NCI-H2107 (cell line): ENCODE data around the gene SLCO2A1.

Experiments used
- DNase-seq: peaks from one replicate; lab custom pipeline; 2025; lab: John Stamatoyannopoulos, UW

Gene SLCO2A1

DNA sequence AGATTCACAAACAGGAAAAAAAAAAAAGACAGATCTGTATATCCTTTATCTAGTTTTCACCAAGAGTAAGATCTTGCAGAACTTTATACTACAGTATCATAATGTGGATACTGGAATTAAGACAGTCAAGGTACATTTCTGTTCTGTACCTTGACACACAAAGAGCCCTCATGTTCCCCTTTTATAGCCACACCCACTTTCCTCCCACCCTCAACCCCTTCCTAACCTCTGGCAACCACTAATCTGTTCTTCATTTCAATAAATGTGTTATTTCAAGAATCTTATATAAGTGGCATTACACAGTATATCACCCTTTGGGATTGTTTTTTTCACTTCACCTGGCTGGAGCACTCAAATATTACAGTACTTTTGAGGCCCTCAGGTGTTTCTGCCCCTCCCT is 130.4 kb downstream of the SLCO2A1 start:
- DNase-seq: no peak

DNA sequence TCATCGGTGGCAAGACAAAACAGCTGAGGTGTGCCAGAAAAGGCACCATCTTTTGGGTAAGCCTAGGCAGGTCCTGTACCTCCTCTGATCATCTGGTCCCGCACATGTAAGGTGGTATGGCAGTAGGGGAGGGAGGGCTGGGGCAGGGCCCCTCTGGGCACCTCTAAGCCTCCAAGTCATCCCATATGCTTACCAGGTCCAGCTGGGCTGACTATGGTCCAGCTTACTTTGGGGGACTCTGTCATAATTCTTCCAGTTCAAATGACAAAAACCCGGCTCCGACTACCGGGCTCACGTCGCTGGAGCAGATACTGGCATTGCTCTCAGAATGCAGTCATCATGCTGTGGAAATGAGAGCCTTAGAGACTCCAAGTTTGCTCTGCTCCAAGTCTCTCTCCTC is 132.2 kb downstream of the SLCO2A1 start:
- no peak for DNase-seq

DNA sequence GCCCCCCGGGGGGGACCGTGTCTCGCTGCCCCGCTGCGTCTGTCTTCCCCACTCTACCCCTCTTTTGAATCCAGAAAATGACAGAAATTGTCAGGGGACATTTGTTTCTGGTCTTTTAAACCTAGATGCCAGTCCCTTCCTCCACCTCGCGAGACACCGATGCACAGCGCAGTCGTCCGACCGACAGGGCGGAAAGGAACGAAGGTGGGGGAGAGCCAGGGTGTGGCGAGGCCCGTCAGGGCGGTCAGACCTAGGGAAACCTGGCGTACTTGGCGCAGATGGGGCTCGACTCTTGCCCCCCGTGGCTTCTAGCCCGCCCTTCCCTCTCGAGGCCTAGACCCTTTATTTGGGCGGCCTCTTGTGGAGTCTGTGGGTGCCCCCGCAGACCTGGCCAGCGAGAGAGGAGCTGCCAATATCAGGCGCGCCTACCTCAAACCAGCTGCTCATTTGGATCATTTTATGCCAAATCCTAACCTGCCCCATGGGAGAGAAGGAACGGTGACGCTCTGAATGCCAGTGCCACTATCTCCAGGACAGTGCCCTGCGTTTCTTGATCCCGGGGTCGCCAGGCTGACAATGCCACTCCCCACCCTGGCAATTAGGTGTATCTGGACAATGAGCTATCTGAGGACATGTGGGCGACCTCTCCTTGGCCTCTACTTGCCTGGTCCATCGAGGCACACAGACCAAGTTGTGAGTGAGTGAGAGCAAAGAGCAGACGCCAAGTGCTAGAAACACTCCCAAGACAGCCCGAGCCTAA is 133.5 kb downstream of the SLCO2A1 start:
- no peak for DNase-seq

DNA sequence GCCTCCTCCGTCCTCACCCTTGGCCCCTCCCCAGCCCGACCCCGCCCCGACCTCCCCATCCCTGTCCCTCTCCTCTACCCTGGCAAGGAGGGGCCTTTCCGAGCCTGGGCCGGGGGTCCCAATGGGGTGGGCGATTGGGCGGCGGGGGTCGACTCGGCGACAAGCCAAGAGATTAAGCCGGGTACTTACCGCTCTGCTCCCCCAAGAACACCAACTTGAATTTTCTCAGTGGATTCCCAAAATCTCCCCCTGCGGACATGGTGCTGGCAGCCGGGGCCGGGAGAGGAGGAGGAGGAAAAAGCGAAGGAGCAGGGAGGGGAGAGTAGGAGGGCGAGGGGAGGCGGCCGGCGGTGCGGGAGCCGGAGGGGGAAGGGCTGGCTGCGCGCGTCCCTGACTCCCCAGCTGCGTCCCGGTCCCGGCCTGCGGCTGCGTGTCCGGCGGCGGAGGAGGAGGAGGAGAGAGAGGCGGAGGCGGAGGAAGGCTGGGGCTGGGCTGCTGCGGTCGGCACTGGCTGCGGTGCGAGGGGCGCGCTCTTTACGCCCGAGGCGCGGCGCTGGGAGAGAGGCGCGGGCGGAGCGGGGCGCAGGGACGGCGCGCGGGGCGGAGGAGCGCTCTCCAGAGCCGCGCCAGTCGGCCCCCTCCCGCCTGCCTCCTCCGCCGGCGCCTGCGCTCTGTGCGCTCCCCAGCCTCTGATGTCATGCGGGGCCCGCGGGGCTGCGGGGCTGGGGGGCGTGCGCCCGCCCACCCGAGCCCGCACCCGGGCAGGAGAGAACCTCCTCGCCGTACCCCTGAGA is 134.3 kb downstream of the SLCO2A1 start, which contains the start of gene RAB6B:
RAB6B (minus strand) TSS at position 675 of the 794 bp plus-strand sequence; CDS start at position 259, 416 bp downstream.
- DNase-seq: peak; percentile 11

- DNase-seq: no peak
Observed at GRCh38 chr3:133894353-133895207, 135.1 kb downstream of the SLCO2A1 start.

- DNase-seq: no peak
Observed at GRCh38 chr3:133893683-133894352, 135.9 kb downstream of the SLCO2A1 start.

DNA sequence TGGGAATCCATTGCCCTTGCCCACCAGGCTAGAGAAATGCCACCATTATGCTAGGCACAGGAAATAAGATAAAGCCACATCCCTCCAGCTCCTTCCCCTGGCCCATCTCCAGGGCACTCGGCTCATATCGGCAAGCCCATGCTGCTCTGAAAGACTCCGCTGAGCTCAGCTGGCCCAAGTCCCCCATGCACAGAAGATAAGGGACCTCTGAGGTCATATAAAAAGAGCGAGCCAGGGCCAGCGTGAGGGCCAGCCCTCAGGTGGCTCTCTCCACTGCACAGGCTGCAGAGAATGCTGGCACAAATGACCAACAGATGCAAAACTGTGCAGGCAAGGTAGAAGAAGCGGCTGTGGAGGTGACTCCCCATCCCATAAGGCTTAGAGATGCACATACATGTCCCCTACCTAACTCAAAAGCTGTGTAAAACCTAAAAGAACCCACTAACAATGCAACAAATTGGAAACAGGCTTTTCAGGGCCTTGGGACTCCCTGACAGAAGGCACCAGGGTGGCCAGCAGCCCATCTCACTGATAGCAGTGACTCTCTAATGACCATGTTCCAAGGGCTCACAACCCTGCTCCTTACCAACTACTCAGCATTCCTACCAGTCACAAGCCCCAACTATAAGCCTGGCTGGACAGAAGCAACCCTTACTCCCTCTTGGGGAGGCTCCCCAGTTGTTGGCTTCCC is 137.0 kb downstream of the SLCO2A1 start:
- no peak for DNase-seq

DNA sequence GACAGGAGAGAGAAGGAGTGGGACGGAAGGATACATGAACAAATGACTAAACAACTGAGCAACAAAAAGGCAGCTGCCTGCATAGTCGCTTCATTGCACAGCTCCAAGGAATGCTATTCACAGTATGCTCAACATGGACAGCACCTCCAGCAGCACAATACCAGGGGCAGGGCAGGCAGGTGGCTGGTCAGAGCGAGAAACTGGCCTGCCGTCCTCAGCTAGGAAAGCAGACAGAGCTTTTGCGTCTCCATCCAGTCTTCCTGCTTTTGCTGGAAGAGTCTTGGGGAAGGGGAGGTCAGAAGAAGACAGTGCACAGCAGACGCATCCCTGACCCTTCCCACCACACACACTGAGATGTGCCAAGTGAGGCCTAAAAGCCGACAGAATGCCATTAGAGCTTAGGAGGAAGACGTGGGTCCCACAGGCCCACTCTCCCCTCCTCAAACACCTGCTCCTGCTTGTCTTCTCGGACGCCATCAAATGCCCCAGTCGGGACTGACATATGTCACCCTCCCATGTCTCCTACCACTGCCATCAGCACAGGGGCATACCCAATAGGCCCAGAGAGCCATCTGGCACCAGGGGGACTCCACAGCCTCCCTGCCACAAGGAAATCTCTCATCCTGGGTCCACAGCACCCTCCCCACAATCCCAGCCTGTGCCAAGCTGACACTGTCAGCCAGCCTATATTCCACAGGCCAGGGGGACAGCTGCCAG is 137.9 kb downstream of the SLCO2A1 start:
- DNase-seq: no peak

GRCh38 chr3:133890972-133891644 is 138.6 kb downstream of the SLCO2A1 start:
- DNase-seq: no peak

DNA sequence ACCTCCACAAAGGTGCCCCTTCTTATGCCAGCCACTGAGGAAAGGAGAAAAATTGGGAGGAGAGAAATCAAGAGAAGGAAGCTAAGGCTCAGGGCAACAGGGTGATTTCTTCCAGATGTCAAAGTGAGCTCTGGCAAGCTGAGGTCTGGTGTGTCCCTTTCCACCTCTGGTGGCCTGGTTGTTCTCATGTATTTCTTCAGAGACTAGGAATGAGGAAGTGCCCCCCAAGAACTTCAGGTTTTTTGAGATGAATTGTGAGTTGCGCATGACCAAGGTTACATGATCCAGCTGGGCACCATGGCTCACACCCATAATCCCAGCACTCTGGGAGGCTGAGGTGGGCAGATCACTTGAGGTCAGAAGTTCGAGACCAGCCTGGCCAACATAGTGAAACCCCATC is 139.7 kb downstream of the SLCO2A1 start:
- DNase-seq: no peak

DNA sequence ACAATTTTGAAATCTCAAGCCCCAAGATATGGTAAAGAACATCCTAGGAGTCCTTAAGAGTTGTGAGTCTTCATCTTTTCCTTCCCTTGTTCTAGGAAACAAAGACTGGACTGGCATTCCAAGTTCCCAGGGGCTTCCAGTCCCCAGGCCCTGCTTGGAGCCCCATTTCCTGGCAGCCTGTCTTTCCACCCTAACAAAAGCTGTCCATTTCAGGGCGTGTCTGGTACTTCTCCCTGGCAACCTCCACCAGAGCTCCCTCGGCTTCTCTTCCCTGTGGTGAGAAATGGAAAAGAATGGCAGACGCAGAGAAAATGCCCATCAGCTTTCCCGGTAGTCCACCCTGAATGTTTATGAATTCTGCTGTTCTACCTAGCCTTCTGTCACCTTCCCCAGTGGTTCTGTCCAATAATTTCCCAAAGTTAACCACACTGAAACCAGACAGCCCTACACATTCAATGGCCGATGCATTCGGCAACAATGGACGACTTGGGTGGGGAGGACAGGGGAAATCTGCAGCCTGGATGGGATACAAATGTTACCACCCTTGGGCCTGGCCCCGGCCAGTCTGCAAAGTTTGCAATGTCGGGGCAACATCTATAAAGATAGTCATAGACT is 140.9 kb downstream of the SLCO2A1 start:
- DNase-seq: no peak

DNA sequence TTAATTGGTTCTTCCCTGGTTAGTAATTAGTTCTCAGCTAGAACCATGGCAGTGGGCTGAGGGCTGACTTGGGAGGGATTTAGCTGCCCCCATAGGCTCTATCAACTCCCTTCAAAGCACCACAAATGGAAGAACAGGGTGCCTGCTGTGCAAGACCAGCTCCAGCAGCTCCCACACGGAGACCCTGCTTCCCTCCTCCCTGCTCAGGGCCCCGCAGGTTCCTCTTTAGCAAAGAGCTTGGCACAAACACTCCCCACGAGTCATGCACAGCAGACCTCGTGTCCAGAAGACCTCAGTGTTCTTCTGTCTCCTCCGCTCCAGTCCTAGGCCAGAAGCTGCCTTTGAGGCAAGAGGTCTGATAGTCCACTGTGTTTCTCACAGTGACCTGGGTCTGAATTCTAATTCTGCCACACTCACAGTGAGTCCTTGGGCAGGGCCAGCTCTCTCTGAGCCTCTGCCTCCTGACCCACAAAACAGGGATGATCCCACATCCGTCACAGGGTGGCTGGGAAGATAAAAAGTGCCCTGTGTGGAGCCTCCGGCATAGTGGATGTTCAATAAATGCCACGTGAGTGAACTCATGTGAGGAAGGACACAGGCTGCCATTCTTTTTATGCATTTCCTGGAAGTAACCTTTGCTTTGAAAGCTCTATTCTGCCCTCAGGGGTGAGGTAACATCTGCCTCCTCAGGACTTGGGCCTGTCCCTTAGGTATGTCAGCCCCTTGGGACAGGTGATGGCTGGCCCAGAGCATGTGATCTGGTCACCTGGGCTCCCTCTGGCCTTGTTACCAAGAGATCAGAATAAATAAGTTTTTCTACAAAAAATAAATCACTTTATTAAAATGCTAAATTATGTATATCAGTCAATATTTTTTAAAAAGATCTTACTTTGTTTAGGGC is 141.7 kb downstream of the SLCO2A1 start:
- DNase-seq: no peak

DNA sequence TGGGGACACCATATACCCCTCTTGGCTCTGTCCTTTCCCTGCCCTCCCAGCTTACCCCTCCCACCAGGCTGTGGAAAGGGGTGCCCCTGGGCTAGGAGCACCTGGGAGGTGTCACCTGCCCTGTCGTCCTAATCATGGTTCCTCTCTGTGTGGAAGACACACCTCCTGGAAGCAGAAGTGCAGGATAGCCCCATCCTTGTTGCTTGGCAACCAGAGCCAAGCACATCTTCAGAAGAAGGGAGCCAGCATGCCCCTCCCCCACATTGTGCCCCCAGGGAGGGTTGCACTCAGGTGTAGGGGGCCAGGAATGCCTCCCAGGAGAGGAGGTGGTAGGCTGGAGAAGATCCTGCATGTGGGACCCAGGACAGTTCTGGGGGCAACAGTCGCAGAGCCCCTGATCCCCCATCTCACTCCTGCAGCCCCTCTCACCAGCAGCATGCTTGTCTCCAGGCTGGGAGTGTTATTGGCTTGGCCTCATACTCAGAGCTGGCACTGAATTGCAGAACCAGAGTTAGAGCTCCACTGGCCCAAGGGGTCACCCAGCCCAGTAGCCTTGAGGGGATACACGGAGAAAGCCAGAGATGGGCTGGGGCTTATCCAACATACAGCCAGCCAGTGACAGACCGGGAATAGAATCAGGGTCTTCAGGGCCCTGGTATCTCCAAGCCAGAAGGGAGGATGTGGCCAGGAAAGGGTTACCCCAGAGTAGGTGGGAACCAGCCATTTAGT is 142.5 kb downstream of the SLCO2A1 start:
- DNase-seq: no peak

DNA sequence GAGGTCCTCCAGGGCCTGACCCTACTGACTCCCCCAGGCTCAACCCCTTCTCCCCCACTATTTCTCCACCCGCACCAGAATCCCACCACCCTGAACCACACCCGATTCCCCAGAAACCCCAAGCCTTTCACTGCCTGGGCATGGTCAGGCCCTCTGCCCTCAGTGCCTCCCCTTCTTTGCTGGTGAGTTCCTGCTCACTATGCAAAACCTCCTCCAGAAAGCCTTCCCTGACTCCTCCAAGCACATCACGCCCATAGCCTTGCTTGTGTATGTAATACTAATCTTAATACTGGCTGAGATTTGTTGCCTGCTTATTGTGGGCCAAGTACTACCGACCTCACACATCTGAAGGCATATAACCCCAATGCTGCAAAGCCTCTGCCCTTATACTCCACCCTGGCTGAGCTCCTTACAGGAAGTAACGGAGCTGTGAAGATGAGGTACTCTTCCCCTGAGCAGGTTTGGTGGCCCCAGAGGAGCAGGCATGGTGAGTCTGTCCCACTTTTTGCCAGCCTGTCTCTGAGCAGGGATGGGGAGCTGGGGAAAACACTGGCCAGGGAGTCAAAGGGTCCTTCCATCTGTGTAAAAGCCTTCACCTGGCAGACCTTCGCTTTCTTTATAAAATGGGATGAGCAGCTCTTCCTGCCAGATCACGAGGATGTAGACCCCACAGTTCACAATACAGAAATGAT is 143.5 kb downstream of the SLCO2A1 start:
- DNase-seq: no peak

- DNase-seq: no peak
Observed at GRCh38 chr3:133884887-133885711, 144.6 kb downstream of the SLCO2A1 start.
